Omental fat pad (tissue), 4 donors: Measurements from ENCODE around the gene DYRK1A. TPM values are rescaled to one million over a fixed set of nuclear protein-coding genes. Genes with fewer than 3 reads are reported as not detected.
A peak's percentile ranks its signal among the peaks of the same experiment; 100 is the strongest.

ENCODE experiments used
- ATAC-seq: fragments of 150-250 bp; one replicate; pipeline ENCODE4 v1.9.1; 2016; ENCODE audit warnings: mild to moderate bottlenecking, moderate library complexity; ENCODE audit not compliant: low FRiP score
- DNase-seq: peaks from one replicate; pipeline ENCODE4 v3.0.0-alpha.2; 2019; ENCODE audit warnings: low spot score
- CTCF ChIP-seq, 3 donors: fragments of 450-650 bp; IDR thresholded peaks; one replicate each; pipeline ENCODE4 v1.5.1; 2016 to 2017; ENCODE audit warnings: antibody characterized with exemption in 3 of 3, mild to moderate bottlenecking in 3 of 3, moderate library complexity in 2 of 3
- total RNA-seq, 4 donors: library from RNA; depleted of rRNA; stranded (reverse); fragments of >200 nt; gene quantifications; one replicate each; pipeline ENCODE4 v1.1.0, GENCODE V29; 2016

The DYRK1A gene
- total RNA-seq, 4 donors from 2014 or later, result 50.7 to 82.3 (median 72.3) TPM

GRCh38 chr21:37435120-37435519 lies 68.5 kb downstream of the DYRK1A start:
- no peak for DNase-seq
- TF ChIP-seq CTCF (IDR thresholded peaks at IDR 0.05), result no peak
- ATAC-seq, result peak; percentile 80

- no peak for ATAC-seq
- DNase-seq, result no peak
Measured at GRCh38 chr21:37435711-37436110, 69.1 kb downstream of the DYRK1A start.

GRCh38 chr21:37436174-37436573 lies 69.6 kb downstream of the DYRK1A start:
- no peak for DNase-seq
- TF ChIP-seq CTCF (IDR thresholded peaks at IDR 0.05), result no peak
- no peak for ATAC-seq

More at GRCh38 chr21:37435711-37436110, 69.1 kb downstream of the DYRK1A start:
- TF ChIP-seq CTCF (IDR thresholded peaks at IDR 0.05), result no peak

- no peak for TF ChIP-seq CTCF (IDR thresholded peaks at IDR 0.05)
- ATAC-seq (no peak), DNase-seq (no peak)
Measured at GRCh38 chr21:37437376-37438080, 71.0 kb downstream of the DYRK1A start.

- ATAC-seq (no peak), DNase-seq (no peak)
- TF ChIP-seq CTCF (IDR thresholded peaks at IDR 0.05), result no peak
Measured at GRCh38 chr21:37443683-37444082, 77.1 kb downstream of the DYRK1A start.

- DNase-seq, result no peak
- ATAC-seq, result peak; percentile 88
- TF ChIP-seq CTCF (IDR thresholded peaks at IDR 0.05), result no peak
Measured at GRCh38 chr21:37445228-37445627, 78.7 kb downstream of the DYRK1A start.

GRCh38 chr21:37446552-37446951 lies 80.0 kb downstream of the DYRK1A start:
- no peak for TF ChIP-seq CTCF (IDR thresholded peaks at IDR 0.05)
- ATAC-seq (no peak), DNase-seq (no peak)
